HG03060 (cell line): ENCODE data around the gene NQO1.
"Not testable (repeated sequence)": the region's sequence is repeated elsewhere in the genome, so short reads cannot be mapped to it uniquely, and the experiment has no call there.

Experiments
- ATAC-seq: cut with Tn5 transposase; IDR thresholded peaks from one replicate; pipeline ENCODE4 v1.9.1; 2021; ENCODE audit warnings: low read depth, moderate number of reproducible peaks; ENCODE audit not compliant: unreplicated experiment

NQO1 gene

DNA sequence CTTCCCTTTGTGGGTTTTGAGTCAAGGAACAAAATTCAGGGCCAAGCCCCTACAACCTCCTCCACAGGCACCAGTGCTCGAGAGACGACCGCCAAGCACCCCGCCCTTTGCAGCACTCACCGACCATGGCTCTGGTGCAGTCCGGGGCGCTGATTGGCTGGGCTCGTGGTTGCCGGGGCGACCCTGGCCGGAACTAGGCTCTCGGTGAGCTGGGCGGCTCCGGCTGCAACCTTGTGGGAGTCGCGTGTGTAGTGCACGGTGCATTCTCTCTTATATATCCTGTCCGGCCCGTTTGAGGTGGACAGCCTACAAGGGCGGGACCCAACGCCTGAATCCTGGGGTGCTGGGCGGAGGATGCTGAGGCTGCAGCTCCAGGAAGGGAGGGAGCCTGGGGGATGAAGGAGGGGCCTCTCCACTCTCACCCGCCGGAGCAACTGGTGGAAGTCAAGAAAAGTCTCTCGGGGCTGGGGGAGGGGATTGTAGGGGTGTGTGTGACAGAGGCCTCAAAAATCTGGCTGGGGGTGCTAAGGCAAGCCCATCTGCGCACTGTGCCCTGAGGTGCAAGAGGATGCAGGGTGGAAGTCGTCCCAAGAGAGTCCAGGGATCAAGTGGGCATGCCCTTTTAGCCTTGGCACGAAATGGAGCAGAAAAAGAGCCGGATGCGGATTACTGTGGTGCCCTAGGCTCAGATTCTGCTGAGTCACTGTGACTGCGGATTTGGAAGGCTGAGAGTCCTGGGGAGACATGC lies at the start of gene NQO1:
NQO1 (minus strand) TSS at position 248 of the 748 bp plus-strand sequence; CDS start at position 127, 121 bp downstream.
- ATAC-seq, result no peak

DNA sequence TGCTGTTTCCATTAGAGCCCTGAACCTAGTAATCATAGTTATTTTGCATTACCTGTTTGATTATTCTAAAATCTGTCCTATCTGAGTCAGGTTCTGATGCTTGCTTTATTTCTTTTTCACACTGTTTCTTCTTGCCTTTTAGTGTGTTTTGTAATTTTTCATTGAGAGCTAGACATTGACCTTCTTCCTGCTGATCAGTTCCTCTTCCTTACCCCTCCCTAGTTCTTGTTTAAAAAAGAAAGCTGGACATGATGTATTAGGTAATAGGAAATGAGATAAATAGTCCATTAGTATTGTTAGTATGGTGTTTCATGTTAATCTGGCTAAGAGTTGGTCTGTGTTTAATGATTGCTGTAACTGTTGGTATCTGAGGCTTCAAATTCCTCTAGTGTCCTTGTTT lies 49.2 kb upstream of the NQO1 start:
- ATAC-seq, result no peak

DNA sequence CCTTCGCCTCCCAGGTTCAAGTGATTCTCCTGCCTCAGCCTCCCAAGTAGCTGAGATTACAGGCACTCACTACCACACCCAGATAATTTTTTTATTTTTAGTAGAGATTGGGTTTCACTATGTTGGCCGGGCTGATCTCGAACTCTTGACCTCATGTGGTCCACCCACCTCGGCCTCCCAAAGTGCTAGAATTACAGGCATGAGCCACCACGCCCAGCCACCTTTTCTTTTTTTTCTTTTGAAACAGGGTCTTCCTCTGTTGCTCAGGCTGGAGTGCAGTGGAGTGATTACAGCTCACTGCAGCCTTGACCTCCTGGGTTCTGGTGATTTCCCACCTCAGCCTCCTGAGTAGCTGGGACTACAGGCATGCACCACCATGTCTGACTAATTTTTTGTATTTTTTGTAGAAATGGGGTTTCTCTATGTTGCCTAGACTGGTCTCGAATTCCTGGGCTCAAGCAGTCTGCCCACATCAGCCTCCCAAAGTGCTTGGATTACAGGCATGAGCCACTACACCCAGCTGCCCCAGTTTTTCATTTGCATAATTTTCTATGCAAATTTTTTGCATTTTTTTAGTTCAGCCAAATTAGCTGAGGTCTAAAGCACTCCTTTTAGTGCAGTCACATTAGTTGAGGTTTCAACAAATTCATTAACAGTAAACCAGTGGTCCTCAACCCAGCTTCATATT lies 47.0 kb upstream of the NQO1 start:
- no peak for ATAC-seq

DNA sequence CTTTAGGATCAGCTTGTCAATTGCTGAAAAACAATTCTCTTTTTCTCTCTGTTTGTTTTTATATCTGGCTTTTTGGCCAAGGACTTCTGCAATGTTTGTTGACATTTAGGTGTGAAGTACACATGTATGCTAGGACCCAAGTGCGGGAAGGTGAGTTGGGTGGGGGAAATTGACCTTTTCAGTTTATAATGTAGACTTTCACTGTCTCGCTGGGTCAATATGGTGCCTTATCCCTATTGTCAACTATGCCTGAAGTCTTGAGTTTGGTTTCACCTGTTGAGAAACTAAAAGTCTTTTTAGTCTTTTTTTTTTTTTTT lies 45.2 kb upstream of the NQO1 start:
- ATAC-seq, result no peak

DNA sequence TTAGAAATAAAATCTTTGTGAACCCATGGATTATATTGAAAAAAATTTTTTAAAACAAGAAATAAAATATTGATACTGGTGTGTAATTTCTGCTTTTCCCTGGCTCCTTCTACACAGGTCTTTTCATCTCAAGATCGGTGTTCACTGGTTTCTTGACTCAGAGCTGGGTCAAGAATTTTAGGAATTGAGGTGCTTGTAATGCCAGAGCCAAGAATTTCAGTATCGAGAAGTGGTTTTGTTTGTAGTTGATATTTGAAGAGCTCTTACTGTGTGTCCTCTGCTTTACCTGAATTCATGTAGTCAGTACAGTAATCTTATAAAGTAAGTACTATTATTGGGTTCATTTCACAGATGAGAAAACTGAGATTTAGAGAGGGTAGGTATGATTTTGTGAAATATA lies 43.0 kb upstream of the NQO1 start:
- no peak for ATAC-seq

DNA sequence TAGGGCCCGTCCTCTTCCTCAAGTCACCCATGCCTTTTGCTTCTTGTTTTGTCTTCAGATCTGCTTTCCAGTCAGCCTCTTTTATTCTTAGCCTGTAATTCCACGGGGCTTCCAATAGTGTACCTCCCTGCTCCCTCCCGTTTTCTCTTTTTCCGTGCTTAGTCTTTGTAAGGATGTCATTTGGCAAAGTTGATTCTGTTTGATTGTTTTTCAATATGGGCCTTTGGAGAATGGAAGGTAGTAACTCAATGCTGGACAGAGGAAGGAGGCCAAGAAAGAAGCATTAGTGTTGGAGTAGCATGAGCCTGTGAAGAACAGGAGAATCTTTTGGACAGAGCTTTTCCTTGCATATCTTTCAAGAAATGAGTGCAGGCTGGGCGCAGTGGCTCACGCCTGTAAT lies 42.3 kb upstream of the NQO1 start:
- no peak for ATAC-seq

DNA sequence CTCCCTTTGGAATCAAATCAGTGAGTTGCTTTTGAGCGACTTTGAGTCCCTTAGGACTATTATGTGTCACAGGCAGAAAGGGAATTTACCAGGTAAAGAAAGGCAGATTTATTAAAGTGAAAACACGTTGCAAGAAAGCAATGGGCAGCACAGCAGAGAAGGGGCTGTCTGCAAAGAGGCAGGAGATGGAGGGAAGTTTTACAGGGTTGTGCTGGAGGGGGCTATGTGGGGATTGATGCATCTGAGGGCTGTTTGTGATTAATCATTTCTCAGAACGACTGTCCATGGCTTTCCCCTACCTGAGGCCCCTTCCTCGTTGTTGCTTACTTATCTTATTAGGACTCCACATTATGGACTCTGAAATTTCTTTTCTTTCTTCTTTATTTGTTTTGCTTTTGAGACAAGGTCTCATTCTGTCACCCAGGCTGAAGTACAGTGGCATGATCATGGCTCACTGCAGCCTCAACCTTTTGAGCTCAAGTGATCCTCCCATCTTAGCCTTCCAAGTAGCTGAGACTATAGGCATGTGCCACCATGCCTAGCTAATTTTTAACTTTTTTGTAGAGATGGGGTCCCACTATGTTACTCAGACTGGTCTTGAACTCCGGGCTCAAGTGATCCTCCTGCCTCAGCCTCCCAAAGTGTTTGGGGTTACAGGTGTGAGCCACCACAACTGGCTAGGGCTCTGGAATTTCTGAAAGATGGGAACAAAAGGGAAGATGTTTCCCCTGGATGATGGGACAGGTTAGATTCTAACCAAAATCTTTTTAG lies 41.3 kb upstream of the NQO1 start:
- ATAC-seq, result no peak

DNA sequence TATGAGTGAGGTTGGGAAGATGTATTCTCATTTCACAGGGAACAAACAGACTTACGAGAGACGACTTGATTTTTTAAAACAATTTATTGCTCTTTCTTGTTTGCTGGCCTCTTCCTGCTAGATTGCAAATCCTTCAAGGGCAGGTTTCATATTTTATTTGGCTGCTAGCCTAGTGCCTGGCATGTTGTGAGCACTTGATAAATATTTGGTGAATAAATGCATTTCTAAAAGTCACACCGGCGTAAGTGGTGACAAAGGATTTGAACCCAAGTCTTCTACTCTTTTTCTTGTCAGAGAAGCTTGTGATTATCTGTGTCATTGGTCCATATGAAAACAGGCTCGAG lies 37.2 kb upstream of the NQO1 start:
- no peak for ATAC-seq

DNA sequence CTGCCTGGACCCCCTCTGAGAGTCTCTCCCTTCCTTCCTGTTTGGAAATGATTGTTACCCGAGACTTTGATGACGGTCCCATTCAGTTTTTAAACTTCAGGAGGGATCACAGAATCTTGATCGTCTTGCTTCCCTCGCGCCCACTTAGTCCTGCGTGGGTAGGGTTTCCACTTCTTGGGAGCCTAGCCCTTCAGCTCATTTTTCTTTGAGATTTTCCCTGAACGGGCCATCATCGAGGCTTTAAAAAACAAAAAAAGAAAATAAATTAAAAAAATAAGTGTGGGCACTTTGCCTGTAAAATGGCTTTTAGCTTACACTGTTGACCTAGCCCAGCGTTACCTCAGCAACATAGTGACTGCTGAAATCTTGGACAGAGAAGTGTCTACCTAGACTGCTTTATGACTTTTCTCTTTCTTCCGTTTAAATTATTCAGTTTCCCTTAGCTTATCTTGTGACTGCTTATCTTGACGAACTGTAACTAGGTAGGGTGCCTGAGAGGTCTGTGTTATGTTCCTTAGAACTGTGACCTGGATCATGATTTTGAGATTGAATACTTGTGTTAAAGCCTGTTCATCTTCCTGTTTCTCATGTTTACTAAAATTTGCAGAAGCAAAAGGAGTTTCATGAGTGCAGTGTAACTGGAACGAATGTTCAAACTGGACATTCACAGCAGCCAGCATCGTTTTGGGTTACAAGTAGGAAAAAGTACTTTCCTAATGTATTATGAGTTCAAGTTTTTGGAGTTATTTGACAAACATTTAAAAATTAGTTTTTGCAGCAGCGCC lies 36.6 kb upstream of the NQO1 start:
- no peak for ATAC-seq

DNA sequence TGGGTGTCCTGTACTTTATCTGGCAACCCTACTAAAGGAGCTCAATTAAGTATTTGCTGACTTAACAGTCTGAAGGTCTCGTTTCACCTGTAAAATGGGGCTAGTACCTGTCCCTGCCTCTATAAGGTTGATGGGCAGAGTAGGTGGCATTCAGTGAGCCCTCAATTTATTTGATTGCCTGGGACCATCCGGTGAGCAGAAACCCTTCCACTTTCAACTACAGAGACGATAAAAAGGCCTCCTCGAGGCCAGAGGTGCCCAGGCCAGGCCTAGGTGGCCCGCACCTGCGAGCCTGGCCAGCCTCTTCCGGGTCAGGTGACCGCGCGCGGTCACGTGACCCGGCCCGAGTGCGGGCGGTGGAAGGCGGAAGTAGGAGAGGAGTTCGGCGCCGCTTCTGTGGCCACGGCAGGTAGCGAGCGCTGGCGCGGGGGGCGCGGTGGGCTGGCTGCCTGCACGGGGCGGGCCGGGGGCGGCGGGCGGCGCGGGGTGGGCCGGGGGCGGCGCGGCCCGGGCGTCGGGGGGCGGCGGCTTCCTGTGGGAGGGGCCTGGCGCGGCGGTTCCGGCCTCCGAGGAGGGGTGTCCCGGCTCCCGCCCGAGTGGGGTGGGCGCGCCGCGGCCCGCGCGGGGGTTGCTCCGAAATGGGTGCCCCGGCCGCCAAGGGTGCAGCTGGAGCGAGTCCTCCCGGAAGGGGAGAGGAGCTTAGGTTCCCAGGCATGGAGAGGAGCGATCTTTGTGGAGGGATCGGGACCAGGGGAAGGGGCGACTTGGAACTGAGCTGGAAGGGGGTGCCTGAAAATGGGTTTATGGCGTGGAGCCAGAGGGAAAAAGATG lies 35.8 kb upstream of the NQO1 start, which contains the start of gene WWP2:
WWP2 (plus strand) TSS at position 350 of the 831 bp plus-strand sequence. CDS start 24,679 bp downstream, outside the sequence.
- no peak for ATAC-seq

DNA sequence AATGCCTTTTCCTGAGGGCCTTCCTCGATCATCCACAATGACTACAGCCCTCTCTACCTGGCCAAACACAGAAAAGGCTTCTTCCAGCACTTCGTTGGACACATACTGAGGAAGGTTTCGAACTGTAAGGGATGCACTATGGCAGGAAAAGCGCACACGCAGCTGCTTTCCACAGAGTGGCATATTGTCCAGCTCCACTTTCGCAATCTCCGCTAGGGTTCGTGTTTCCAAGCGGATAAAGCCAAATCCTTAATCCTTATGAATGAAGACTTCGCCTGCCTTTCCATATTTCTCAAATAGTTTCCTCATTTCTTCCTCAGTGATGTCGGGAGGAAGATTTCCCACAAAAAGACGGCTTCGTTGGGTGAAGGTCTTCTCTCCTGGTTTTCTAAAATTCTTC lies 31.0 kb upstream of the NQO1 start:
- ATAC-seq, result not testable (repeated sequence)

DNA sequence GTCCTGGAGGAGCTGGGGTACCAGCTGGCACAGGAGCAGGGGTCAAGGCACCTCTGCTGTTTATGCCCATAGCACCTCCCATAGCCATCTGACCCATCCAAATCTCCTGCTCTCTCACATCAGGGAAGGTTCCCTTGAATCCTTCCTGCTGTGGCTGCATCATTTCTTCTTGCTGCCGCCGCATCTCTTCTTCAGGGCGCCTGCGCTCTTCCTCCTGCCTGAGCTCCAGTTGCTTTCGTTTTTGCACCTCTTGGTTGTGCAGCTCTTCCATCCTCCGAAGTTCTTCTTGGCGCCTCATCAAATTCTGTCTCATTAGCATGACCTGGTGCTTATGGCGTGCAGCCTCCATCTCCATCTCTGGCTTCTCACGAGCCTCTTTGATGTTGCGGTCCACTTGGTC lies 30.3 kb upstream of the NQO1 start:
- ATAC-seq, result no peak

DNA sequence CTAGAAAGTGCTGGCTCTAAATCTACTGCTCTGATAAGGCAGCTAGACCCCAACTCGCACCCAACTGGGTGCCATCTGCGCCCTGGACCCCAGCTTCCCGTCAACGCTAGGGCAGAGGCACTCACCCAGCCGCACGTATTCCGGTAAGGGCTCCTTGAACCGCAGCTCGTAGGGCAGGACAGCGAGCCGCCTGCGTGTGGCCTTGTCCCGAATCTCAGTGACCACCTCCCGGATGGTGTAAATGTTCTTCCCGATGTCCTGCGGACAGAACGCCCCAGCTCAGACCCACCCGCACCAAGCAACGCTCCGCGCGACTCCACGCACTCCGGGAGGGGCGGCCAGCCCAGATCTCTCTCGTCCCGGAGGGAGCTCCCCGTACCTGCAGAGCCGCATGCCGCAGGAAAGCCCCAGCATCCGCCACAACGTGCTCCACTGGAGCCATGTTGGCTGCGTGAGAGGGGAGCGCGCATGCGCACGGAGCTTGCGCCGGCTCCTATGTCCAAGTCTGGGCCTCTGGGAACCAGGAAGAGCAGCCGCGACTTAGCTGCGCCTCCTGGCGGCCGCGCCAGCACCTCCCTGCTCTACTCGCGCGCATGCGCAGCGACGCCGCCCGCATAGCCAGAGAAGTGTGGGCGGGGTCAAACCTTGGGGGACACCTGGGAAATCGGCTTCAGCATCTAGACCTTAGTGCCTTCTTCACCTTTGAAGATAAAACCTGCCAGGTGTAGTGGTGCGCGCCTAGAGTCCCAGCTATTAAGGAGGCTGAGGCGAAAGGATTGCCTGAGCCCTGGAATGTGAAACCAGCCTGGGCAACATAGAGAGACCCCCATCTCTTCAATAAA lies 28.3 kb upstream of the NQO1 start, which contains the start of gene NOB1:
NOB1 (minus strand) TSS at position 458 of the 842 bp plus-strand sequence; CDS start at position 442, 16 bp downstream.
- ATAC-seq, result peak; percentile 93

DNA sequence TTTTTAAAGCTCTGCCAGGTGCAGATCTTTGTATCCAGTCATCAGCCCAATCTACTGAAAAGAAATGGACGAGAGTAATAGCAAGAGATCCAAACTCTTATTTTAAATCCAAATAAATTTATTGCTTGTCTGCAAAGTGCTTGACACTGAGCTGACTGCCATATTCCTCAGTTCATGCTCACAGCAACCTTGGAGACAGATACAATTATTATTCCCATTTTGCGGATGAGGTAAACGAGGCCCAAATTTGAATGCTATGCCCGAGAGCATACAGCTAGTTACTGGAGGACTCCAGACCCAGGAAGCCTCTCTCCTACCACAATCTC lies 27.7 kb upstream of the NQO1 start:
- ATAC-seq, result no peak

DNA sequence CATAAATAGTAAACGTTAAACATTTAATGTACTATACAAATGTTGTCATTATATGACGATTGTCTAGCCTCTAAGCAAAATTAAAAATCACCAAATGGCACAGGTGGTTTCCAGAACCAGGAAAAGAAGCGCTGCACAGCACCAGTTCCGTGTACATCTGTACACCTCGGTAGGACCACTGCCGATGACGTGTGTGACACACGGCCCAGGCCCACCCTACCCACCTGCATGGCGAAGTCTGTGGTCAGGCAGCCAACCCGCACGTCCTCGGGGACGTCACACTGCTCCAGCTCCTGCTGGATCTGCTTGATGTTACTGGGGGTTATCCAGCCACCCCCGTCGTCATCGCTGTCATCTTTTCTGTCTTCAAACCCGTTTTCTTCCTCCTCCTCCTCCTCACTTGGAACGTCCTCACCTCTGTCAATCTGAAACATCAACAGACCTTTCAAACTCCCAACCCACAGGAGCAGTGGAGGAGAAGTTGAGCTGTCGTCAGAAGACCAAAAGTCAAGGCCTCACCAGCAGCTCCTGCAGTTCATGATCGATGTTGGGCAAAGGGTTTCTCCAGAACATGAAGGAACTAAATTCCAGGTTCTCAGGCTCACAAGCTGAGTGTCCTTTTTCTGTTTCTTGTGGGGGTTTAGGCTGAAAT lies 22.5 kb upstream of the NQO1 start:
- ATAC-seq, result no peak

DNA sequence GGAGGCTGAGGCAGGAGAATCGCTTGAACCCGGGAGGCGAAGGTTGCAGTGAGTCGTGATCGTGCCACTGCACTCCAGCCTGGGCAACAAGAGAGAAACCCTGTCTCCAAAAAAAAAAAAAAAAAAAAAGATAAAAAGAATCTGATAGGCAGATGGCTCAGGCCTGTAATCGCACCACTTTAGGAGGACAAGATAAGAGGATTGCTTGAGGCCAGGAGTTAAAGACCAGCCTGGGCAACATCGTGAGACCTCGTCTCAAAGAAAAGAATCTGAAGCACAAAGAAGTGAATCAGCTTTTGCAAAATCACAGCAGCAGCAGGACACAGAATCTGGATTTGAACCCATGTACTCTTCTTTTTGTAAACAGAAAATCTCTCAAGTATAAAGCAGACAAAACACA lies 20.8 kb upstream of the NQO1 start:
- ATAC-seq, result no peak

DNA sequence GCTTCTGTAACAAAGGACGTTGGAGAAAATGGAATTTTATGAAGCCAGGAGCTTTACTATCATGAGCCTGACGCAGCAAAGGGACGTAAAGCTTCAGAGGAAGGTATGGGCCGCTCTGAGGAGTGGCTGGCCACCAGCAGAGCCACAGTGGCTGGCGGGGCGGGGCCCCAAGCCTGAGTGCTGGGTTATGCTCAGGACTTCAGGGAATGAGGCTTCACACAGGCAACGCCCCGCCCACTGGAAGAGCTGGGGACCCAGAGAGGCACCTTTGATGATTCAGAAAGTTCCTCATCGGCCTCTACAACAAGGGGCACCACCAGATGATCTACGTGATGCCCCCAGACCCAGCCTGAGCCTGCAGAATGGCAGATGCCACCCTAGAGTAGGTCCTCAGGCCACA lies 19.6 kb upstream of the NQO1 start:
- no peak for ATAC-seq

DNA sequence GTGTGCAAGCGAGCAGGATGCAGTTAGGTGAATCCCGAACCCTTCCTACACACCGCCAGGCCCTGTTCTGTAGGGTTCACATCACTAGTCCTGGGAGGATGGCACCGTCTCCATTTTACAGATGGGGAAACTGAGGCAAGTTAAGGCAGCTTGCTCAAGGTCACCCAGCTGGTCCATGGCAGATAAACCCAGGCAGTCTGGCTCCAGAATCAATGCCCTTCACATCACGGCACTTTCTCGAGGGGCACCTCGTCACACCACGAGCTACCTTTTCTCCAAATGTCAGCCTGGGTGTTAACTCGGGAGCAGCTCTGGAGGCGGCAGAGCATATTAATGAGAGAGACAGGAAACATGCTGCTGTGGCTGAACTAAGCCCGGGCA lies 18.9 kb upstream of the NQO1 start:
- no peak for ATAC-seq
